ENCODE results near the gene P3H3. TPM values are rescaled to one million over a fixed set of nuclear protein-coding genes. Genes with fewer than 3 reads are reported as not detected.

The P3H3 gene
- total and polyA plus RNA-seq, 9 of the 15 experiments (the other 6 are each of a cell fraction or from before 2014, with no cell fraction given): 0.03 to 15.0 (median 4.8) TPM

- TF ChIP-seq HBP1 (CRISPR knock-in tag; IDR thresholded peaks at IDR 0.05): no peak
- TF ChIP-seq RBFOX2 (IDR thresholded peaks at IDR 0.05; ENCODE audit: low read depth, low read length): peak; percentile 88
- no peak for TF ChIP-seq CBX3 (IDR thresholded peaks at IDR 0.05; ENCODE audit: borderline replicate concordance in 1 of 2, low read length in 2 of 2)
- TF ChIP-seq IRF2 (CRISPR knock-in tag; IDR thresholded peaks at IDR 0.05): no peak
- no peak for TF ChIP-seq ETS2 (tag; IDR thresholded peaks at IDR 0.05; ENCODE audit: borderline replicate concordance, poor library complexity, severe bottlenecking)
- peak; percentile 28; the same call in 1 of the 2 replicates for TF ChIP-seq CTBP1 (IDR thresholded peaks at IDR 0.05; ENCODE audit: borderline replicate concordance)
- TF ChIP-seq SRSF3 (IDR thresholded peaks at IDR 0.05; ENCODE audit: insufficient read depth, low read length): no peak
- TF ChIP-seq SPI1 (IDR thresholded peaks at IDR 0.05; ENCODE audit: borderline replicate concordance, low read depth, low read length): no peak
- TF ChIP-seq HEY1 (CRISPR knock-in tag; IDR thresholded peaks at IDR 0.05; ENCODE audit: borderline replicate concordance): no peak
- 0 out of 2 replicates have a peak, but pooled peaks have one; percentile 72 for TF ChIP-seq CBX1 (IDR thresholded peaks at IDR 0.05; ENCODE audit: low read depth)
- TF ChIP-seq ELF2 (CRISPR knock-in tag; IDR thresholded peaks at IDR 0.05): 0 out of 2 replicates have a peak, but pooled peaks have one; percentile 39
- TF ChIP-seq ZBTB9 (CRISPR knock-in tag; IDR thresholded peaks at IDR 0.05): peak; percentile 79; the same call in 1 of the 2 replicates
- TF ChIP-seq NCOA2 (IDR thresholded peaks at IDR 0.05; ENCODE audit: partially characterized antibody in 2 of 2): no peak
- peak; percentile 97 for TF ChIP-seq FUS (optimal IDR thresholded peaks at IDR 0.05; ENCODE audit: low read depth, low read length)
- 0 out of 2 replicates have a peak, but pooled peaks have one; percentile 48 for TF ChIP-seq THAP12 (CRISPR knock-in tag; IDR thresholded peaks at IDR 0.05)
- TF ChIP-seq ZNF699 (CRISPR knock-in tag; IDR thresholded peaks at IDR 0.05; ENCODE audit: insufficient replicate concordance): no peak
- TF ChIP-seq ZNF586 (CRISPR knock-in tag; conservative IDR thresholded peaks at IDR 0.05): no peak
- TF ChIP-seq MTA1 (IDR thresholded peaks at IDR 0.05; ENCODE audit: borderline replicate concordance): no peak
- TF ChIP-seq RBM15 (IDR thresholded peaks at IDR 0.05; ENCODE audit: insufficient read depth, low read length): 0 out of 2 replicates have a peak, but pooled peaks have one; percentile 48
- TF ChIP-seq SMAD2 (IDR thresholded peaks at IDR 0.05; ENCODE audit: low read depth, low read length): no peak
- peak; percentile 43; the same call in 1 of the 2 replicates for TF ChIP-seq ZNF274 (IDR thresholded peaks at IDR 0.05; ENCODE audit: borderline replicate concordance, low read depth, low read length)
Observed at GRCh38 chr12:6867413-6868210, 39.4 kb downstream of the P3H3 start, which contains the start of gene TPI1 (continued).

All from K562 (cell line).